ENCODE measurements around the gene ADGRV1.

DNA sequence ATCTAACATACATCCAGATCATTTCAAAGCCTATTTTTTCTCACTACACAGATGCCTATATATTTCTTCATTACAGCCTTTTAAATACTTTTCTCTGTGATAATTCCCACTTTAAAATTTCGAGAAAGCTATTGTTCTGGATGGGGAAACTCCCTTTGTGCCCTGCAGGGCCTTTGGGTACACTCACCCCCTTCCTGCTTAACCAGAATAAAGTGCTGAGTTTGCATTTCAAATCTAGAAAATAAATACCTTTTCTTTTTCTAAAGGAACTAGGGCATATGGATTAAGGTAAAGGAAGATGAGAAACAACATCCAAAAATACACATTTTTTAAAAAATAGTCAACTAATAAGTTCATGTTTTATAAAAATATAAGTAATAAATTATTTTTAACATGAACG lies 323.9 kb downstream of the ADGRV1 start:
- TF ChIP-seq, protein P1, sequence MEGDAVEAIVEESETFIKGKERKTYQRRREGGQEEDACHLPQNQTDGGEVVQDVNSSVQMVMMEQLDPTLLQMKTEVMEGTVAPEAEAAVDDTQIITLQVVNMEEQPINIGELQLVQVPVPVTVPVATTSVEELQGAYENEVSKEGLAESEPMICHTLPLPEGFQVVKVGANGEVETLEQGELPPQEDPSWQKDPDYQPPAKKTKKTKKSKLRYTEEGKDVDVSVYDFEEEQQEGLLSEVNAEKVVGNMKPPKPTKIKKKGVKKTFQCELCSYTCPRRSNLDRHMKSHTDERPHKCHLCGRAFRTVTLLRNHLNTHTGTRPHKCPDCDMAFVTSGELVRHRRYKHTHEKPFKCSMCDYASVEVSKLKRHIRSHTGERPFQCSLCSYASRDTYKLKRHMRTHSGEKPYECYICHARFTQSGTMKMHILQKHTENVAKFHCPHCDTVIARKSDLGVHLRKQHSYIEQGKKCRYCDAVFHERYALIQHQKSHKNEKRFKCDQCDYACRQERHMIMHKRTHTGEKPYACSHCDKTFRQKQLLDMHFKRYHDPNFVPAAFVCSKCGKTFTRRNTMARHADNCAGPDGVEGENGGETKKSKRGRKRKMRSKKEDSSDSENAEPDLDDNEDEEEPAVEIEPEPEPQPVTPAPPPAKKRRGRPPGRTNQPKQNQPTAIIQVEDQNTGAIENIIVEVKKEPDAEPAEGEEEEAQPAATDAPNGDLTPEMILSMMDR (IDR thresholded peaks at IDR 0.05): no peak
- no peak for TF ChIP-seq ZFX (IDR thresholded peaks at IDR 0.05; ENCODE audit: borderline replicate concordance)

All from 22Rv1 (cell line).